HG03521 (cell line): ENCODE measurements around the gene LRWD1.
"Not testable (repeated sequence)": the region's sequence is repeated elsewhere in the genome, so short reads cannot be mapped to it uniquely, and the experiment has no call there.

Experiments
- ATAC-seq: cut with Tn5 transposase; IDR thresholded peaks from one replicate; pipeline ENCODE4 v1.9.1; 2021; ENCODE audit warnings: mild to moderate bottlenecking, moderate library complexity; ENCODE audit not compliant: unreplicated experiment

The LRWD1 gene

GRCh38 chr7:102467581-102468477 is 3.0 kb downstream of the LRWD1 start:
- ATAC-seq = no peak

- no peak for ATAC-seq
Observed at GRCh38 chr7:102468478-102469350, 3.9 kb downstream of the LRWD1 start.

- ATAC-seq = no peak
Observed at GRCh38 chr7:102469351-102469971, 4.7 kb downstream of the LRWD1 start.

- no peak for ATAC-seq
Observed at GRCh38 chr7:102469972-102470825, 5.4 kb downstream of the LRWD1 start.

- ATAC-seq = no peak
Observed at GRCh38 chr7:102471791-102472125, 7.0 kb downstream of the LRWD1 start.

- ATAC-seq = no peak
Observed at GRCh38 chr7:102472126-102473041, 7.6 kb downstream of the LRWD1 start.

GRCh38 chr7:102473271-102473991 is 8.6 kb downstream of the LRWD1 start:
- no peak for ATAC-seq

GRCh38 chr7:102474116-102474515 is 9.3 kb downstream of the LRWD1 start:
- ATAC-seq = not testable (repeated sequence)

- ATAC-seq = not testable (repeated sequence)
Observed at GRCh38 chr7:102474736-102475435, 10.1 kb downstream of the LRWD1 start.

GRCh38 chr7:102478314-102479208 is 13.8 kb downstream of the LRWD1 start, which contains the start of gene POLR2J:
Gene POLR2J (minus strand): TSS chr7:102478922. CDS start chr7:102478860, 62 bp downstream.
- ATAC-seq = peak; percentile 90

- ATAC-seq = peak; percentile 16
Observed at GRCh38 chr7:102479209-102479584, 14.4 kb downstream of the LRWD1 start.

- not testable (repeated sequence) for ATAC-seq
Observed at GRCh38 chr7:102479982-102480637, 15.3 kb downstream of the LRWD1 start.

GRCh38 chr7:102481962-102482361 is 17.2 kb downstream of the LRWD1 start:
- not testable (repeated sequence) for ATAC-seq

GRCh38 chr7:102484317-102484716 is 19.5 kb downstream of the LRWD1 start:
- not testable (repeated sequence) for ATAC-seq

- peak; percentile 34 for ATAC-seq
Observed at GRCh38 chr7:102490529-102491075, 25.8 kb downstream of the LRWD1 start.
